IMR-90 (cell line): ENCODE data around the gene PGC. TPM values are rescaled to one million over a fixed set of nuclear protein-coding genes. Genes with fewer than 3 reads are reported as not detected.

Experiments
- ATAC-seq: fragments of 200-7000 bp; cut with Tn5 transposase; 2 replicates; pipeline ENCODE4 v1.9.1; 2020; ENCODE audit warnings: low read depth, mild to moderate bottlenecking, moderate library complexity
- BruUV-seq: library from RNA; stranded (reverse); fragments of 400-500 nt; replicated peaks from 2 replicates; lab custom pipeline; 2021; lab: Mats Ljungman, UMichigan
- CTCF ChIA-PET: fragments of 300-600 bp; formaldehyde crosslinking; extraction: SDS; loops from one replicate; lab custom pipeline; 2021; ENCODE audit warnings: antibody characterized with exemption; lab: Yijun Ruan, JAX
- POLR2A ChIA-PET: fragments of 300-600 bp; sonication (Branson Sonifier 250); formaldehyde crosslinking; loops from one replicate; lab custom pipeline; 2022; ENCODE audit warnings: antibody characterized with exemption; ENCODE audit not compliant: unreplicated experiment; lab: Charles Lee
- DNase-seq: peaks from one replicate; pipeline ENCODE4 v3.0.0; 2013
- H2AFZ ChIP-seq: replicated peaks from 2 replicates; pipeline ENCODE3; 2013; ENCODE audit warnings: low read length, mild to moderate bottlenecking; ENCODE audit not compliant: poor library complexity
- H2AK5ac ChIP-seq: 2 replicates; pipeline ENCODE4 v1.6.1; 2013; ENCODE audit warnings: low read depth, low read length, inconsistent platforms
- H2AK9ac ChIP-seq: replicated peaks from 2 replicates; pipeline ENCODE3; 2013; ENCODE audit warnings: mild to moderate bottlenecking, low read depth, low read length, moderate library complexity; ENCODE audit not compliant: poor library complexity
- H2BK120ac ChIP-seq: 2 replicates; pipeline ENCODE4 v1.6.1; 2013; ENCODE audit warnings: low read depth, low read length, inconsistent platforms
- H2BK15ac ChIP-seq: 3 replicates; pipeline ENCODE4 v1.6.1; 2013; ENCODE audit warnings: low read depth, low read length, inconsistent platforms
- H2BK20ac ChIP-seq: 2 replicates; pipeline ENCODE4 v1.6.1; 2013; ENCODE audit warnings: low read depth, mild to moderate bottlenecking, inconsistent platforms, low read length, moderate library complexity
- H2BK5ac ChIP-seq: 2 replicates; pipeline ENCODE4 v1.6.1; 2013; ENCODE audit warnings: mild to moderate bottlenecking, low read depth, low read length, inconsistent platforms; ENCODE audit not compliant: poor library complexity, severe bottlenecking
- H3K14ac ChIP-seq: replicated peaks from 2 replicates; pipeline ENCODE4 v1.6.1; 2013; ENCODE audit warnings: low read depth, low read length, inconsistent platforms
- H3K18ac ChIP-seq: 2 replicates; pipeline ENCODE4 v1.6.1; 2013; ENCODE audit warnings: low read depth, low read length, control low read depth
- H3K23ac ChIP-seq: 2 replicates; pipeline ENCODE4 v1.6.1; 2013; ENCODE audit warnings: low read depth, low read length, inconsistent platforms
- H3K27ac ChIP-seq: 2 replicates; pipeline ENCODE4 v1.5.1; 2013; ENCODE audit warnings: mild to moderate bottlenecking, control low read depth, low read length; ENCODE audit not compliant: insufficient read depth
- H3K27me3 ChIP-seq: 2 replicates; pipeline ENCODE4 v1.6.1; 2013; ENCODE audit warnings: low read length; ENCODE audit not compliant: control insufficient read depth, insufficient read depth
- H3K36me3 ChIP-seq: 2 replicates; pipeline ENCODE4 v1.6.1; 2013; ENCODE audit warnings: low read length, mixed read lengths; ENCODE audit not compliant: control insufficient read depth, insufficient read depth
- H3K4ac ChIP-seq: 2 replicates; pipeline ENCODE4 v1.6.1; 2013; ENCODE audit warnings: low read depth, low read length, inconsistent platforms
- H3K4me1 ChIP-seq: 2 replicates; pipeline ENCODE4 v1.6.1; 2013; ENCODE audit warnings: low read length, mixed read lengths; ENCODE audit not compliant: control insufficient read depth, insufficient read depth
- H3K4me2 ChIP-seq: 2 replicates; pipeline ENCODE4 v1.6.1; 2013; ENCODE audit warnings: low read depth, mild to moderate bottlenecking, control low read depth, low read length, moderate library complexity
- H3K4me3 ChIP-seq: 2 replicates; pipeline ENCODE4 v1.5.1; 2013; ENCODE audit warnings: low read depth, mild to moderate bottlenecking, control low read depth, low read length, moderate library complexity; ENCODE audit not compliant: insufficient read depth
- H3K56ac ChIP-seq: 2 replicates; pipeline ENCODE4 v1.6.1; 2013; ENCODE audit warnings: low read length, inconsistent platforms; ENCODE audit not compliant: insufficient read depth; ENCODE audit errors: extremely low read depth
- H3K79me1 ChIP-seq, 2 experiments: 2 replicates each; pipeline ENCODE4 v1.6.1; 2013; ENCODE audit warnings: low read length in 2 of 2, inconsistent platforms in 1 of 2, low read depth in 1 of 2
- H3K9ac ChIP-seq: 2 replicates; pipeline ENCODE4 v1.6.1; 2013; ENCODE audit warnings: low read depth, low read length, control low read depth
- H3K9me1 ChIP-seq: 2 replicates; pipeline ENCODE4 v1.6.1; 2013; ENCODE audit warnings: low read length, inconsistent platforms; ENCODE audit not compliant: insufficient read depth
- H3K9me3 ChIP-seq: 2 replicates; pipeline ENCODE4 v1.6.1; 2013; ENCODE audit warnings: low read length; ENCODE audit not compliant: control insufficient read depth, insufficient read depth
- H4K20me1 ChIP-seq: 2 replicates; pipeline ENCODE4 v1.6.1; 2013; ENCODE audit warnings: low read length, inconsistent platforms; ENCODE audit not compliant: insufficient read depth
- H4K5ac ChIP-seq: 2 replicates; pipeline ENCODE4 v1.6.1; 2013; ENCODE audit warnings: mild to moderate bottlenecking, low read depth, low read length, control low read depth
- H4K8ac ChIP-seq, 2 experiments: 2 replicates each; pipeline ENCODE4 v1.6.1; 2013; ENCODE audit warnings: low read depth in 2 of 2, low read length in 2 of 2, control low read depth in 1 of 2, inconsistent platforms in 1 of 2
- H4K91ac ChIP-seq: 2 replicates; pipeline ENCODE4 v1.6.1; 2013; ENCODE audit warnings: low read depth, low read length, inconsistent platforms; ENCODE audit not compliant: insufficient read depth
- BHLHE40 ChIP-seq: fragments of 150-350 bp; IDR thresholded peaks from 2 replicates; pipeline ENCODE4 v1.6.1; 2016; ENCODE audit warnings: mild to moderate bottlenecking, low read depth, low read length
- CHD1 ChIP-seq: IDR thresholded peaks from 2 replicates; pipeline ENCODE4 v1.6.1; 2012; ENCODE audit warnings: low read depth, low read length, improper control_type of control experiment
- MAFK ChIP-seq: IDR thresholded peaks from 2 replicates; pipeline ENCODE4 v1.6.1; 2012; ENCODE audit warnings: low read depth, low read length, improper control_type of control experiment
- MAZ ChIP-seq: IDR thresholded peaks from 2 replicates; pipeline ENCODE4 v1.6.1; 2012; ENCODE audit warnings: low read depth, mild to moderate bottlenecking, low read length, improper control_type of control experiment, moderate library complexity, borderline replicate concordance
- SMC3 ChIP-seq: fragments of 150-350 bp; IDR thresholded peaks from 2 replicates; pipeline ENCODE4 v1.6.1; 2016; ENCODE audit warnings: low read depth, mild to moderate bottlenecking, antibody characterized with exemption, low read length, moderate library complexity
- WGBS, 2 experiments: methylation state at CpG; one replicate each; pipeline versions ENCODE4 v1.1.5 to v1.1.7; 2013; ENCODE audit warnings: missing lambda C conversion rate in 2 of 2; ENCODE audit not compliant: insufficient read length in 1 of 2; ENCODE audit errors: extremely low coverage in 2 of 2; 5-methylcytosine and 5-hydroxymethylcytosine counted together
- dilution Hi-C: fragments of 300-500 bp; cut with HindIII; formaldehyde crosslinking; loops from one replicate; pipeline ENCODE4 v1.14.3; 2018; ENCODE audit warnings: low sequenced_read_pairs; ENCODE audit not compliant: unreplicated experiment
- in situ Hi-C: fragments of 300-500 bp; cut with MboI; formaldehyde crosslinking; loops from 3 replicates; pipeline ENCODE4 v1.14.3; 2019; ENCODE audit warnings: low sequenced_read_pairs, inconsistent platforms, mixed read lengths
- intact Hi-C: fragments of 100-400 bp; cut with micrococcal nuclease; formaldehyde crosslinking; loops from 2 replicates; pipeline ENCODE4 v1.10.0; 2022
- polyA plus RNA-seq, 3 experiments: library from polyadenylated mRNA; depleted of rRNA; stranded (reverse); fragments of >200 nt; gene quantifications; 2 replicates each; pipeline ENCODE4 v1.2.3, GENCODE V29; 2012; ENCODE audit warnings: low replicate concordance in 1 of 3
- total RNA-seq: library from RNA; depleted of rRNA; stranded (reverse); fragments of >200 nt; gene quantifications from 2 replicates; pipeline ENCODE4 v1.2.3, GENCODE V29; 2012

The PGC gene
- total and polyA plus RNA-seq, 2 of the 4 experiments (the other 2 are of a cell fraction), result not detected

- Histone ChIP-seq H2AK9ac (no peak overlapping the region), H4K20me1 (no peaks in the 10 kb centered on the region), H4K91ac (no peak overlapping the region), H3K18ac (no peak overlapping the region), H2AFZ (no peak overlapping the region), H3K4me2 (no peak overlapping the region), H3K23ac (no peak overlapping the region), H3K4me3 (no peak overlapping the region), H3K9me1 (no peaks in the 10 kb centered on the region), H3K14ac (no peak overlapping the region), H2AK5ac (no peak overlapping the region), H3K27me3 (peaks cover 7% of the 10 kb centered on the region; the same call in 1 of the 2 replicates), H3K56ac (no peak overlapping the region), H2BK5ac (no peak overlapping the region), H3K36me3 (no peaks in the 10 kb centered on the region), H3K4ac (no peak overlapping the region), H3K9ac (no peak overlapping the region), H2BK15ac (no peak overlapping the region), H3K4me1 (no peaks in the 10 kb centered on the region), H2BK20ac (no peak overlapping the region), H2BK120ac (no peak overlapping the region), H3K9me3 (no peaks in the 10 kb centered on the region), H3K27ac (no peak overlapping the region), H3K79me1 (no peaks in the 10 kb centered on the region), H4K8ac (no peak overlapping the region), H4K5ac (no peak overlapping the region)
- 87% methylated on average over 17 of the region's 20 CpGs; no CpG with 5 or more reads in 1 of the 2 experiments for WGBS, 2 experiments
- BruUV-seq, result no TSS peak
- intact Hi-C loops, result no loop called here
- ChIA-PET POLR2A (no interaction called here), CTCF (interaction anchor here (1.0 kb wide), 1 partner anchor 34 kb away, joined by 3 read pairs; no protein-coding TSS in a partner anchor)
- dilution Hi-C loops, result no loop called here
- DNase-seq (no peak), ATAC-seq (no peak)
- in situ Hi-C loops, result no loop called here
- TF ChIP-seq MAFK (no peak), BHLHE40 (no peak), SMC3 (no peak), CHD1 (no peak), MAZ (no peak)
Measured at GRCh38 chr6:41741625-41742490, 5.3 kb downstream of the PGC start.
